Activated T-helper 2 cell treated with anti-CD3 and anti-CD28 coated beads, Interferon-gamma antibody, Interleukin-2, Interleukin-4, amounts not matched to agents 10 μg/mL and 5 μg/mL and 100 μg/mL, durations not matched to agents 14 hours and 24 hours and 36 hours (primary cell): ENCODE measurements around the gene URGCP. TPM values are rescaled to one million over a fixed set of nuclear protein-coding genes. Genes with fewer than 3 reads are reported as not detected.

Experiments used
- DNase-seq: peaks from one replicate; pipeline ENCODE4 v3.0.0; 2021; ENCODE audit warnings: low spot score
- H3K27ac Mint-ChIP-seq: one replicate; pipeline ENCODE4 v1.8.0; 2021; ENCODE audit warnings: mixed read lengths
- H3K27me3 Mint-ChIP-seq: one replicate; pipeline ENCODE4 v1.8.0; 2021; ENCODE audit warnings: low read depth, mixed read lengths
- H3K36me3 Mint-ChIP-seq: one replicate; pipeline ENCODE4 v1.8.0; 2021; ENCODE audit warnings: low read depth, mixed read lengths
- H3K4me1 Mint-ChIP-seq: one replicate; pipeline ENCODE4 v1.8.0; 2021; ENCODE audit warnings: low read depth, mixed read lengths
- H3K4me3 Mint-ChIP-seq: one replicate; pipeline ENCODE4 v1.8.0; 2021; ENCODE audit warnings: low read depth, mild to moderate bottlenecking, moderate library complexity, mixed read lengths
- H3K9me3 Mint-ChIP-seq: one replicate; pipeline ENCODE4 v1.8.0; 2021; ENCODE audit warnings: mixed read lengths
- intact Hi-C: fragments of 100-400 bp; cut with micrococcal nuclease; formaldehyde crosslinking; loops from one replicate; pipeline ENCODE4 v1.15.1; 2023
- total RNA-seq: library from RNA; stranded (reverse); gene quantifications from 2 replicates; pipeline ENCODE4 v1.2.3, GENCODE V29; 2022

Gene URGCP
- total RNA-seq, 1 donor from 2014 or later = 23.7 TPM

DNA sequence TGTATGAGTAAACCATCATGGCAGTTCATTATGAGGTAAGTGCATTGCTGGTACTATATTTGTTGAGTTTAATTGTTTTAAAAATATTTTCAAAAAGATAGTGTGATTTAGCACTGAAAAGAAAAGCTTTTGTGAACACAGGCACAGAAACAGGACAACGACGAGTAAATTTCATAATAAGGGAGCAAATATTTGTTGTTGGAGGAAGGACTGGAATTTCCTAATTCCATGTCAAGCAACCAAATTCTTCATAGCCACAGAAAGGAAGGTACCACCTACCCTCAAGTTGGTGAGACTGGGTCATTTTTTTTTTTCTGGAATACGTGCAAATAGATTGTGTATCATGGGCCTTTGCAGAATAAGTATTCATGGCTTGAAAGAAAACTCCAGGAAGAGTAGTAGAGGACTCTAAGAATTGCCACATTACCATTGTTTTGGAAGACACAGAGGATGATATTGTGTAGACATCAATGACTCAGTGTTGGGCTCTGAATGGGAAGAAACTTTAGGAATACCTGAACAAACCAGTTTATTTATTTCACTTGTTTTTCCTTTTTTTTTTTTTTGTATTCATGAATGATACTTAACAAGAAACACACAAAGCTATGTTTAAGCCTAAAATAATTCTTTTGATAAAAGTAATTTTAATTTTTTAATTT, 27.6 kb upstream of the URGCP start:
- no peak for DNase-seq
- intact Hi-C loops = no loop called here
- no peak overlapping the region for H3K4me3 Mint-ChIP-seq
- no peaks in the 10 kb centered on the region for H3K36me3 Mint-ChIP-seq
- H3K27ac Mint-ChIP-seq = no peak overlapping the region
- H3K4me1 Mint-ChIP-seq = peaks cover 2% of the 10 kb centered on the region
- H3K27me3 Mint-ChIP-seq = no peaks in the 10 kb centered on the region
- H3K9me3 Mint-ChIP-seq = no peaks in the 10 kb centered on the region

DNA sequence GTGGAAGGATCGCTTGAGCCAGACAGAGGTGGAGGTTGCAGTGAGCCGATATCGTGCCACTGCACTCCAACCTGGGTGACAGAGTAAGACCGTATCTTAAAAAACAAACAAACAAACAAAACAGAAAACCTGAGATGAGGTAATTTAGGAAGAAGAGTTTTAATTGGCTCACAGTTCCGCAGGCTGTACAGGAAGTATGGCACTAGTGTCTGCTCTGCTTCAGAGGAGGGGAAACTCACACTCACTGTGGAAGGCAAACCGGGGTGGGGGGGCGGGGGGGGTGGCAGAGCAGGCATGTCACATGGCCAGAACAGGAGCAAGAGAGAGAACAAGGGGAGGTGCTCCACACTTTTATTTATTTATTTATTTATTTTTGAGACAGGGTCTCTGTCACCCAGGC, 24.9 kb upstream of the URGCP start:
- Mint-ChIP-seq H3K9me3 (no peaks in the 10 kb centered on the region), H3K36me3 (no peaks in the 10 kb centered on the region), H3K4me3 (no peak overlapping the region), H3K27ac (no peak overlapping the region), H3K27me3 (no peaks in the 10 kb centered on the region), H3K4me1 (peaks cover 15% of the 10 kb centered on the region)
- no peak for DNase-seq
- intact Hi-C loops = no loop called here

DNA sequence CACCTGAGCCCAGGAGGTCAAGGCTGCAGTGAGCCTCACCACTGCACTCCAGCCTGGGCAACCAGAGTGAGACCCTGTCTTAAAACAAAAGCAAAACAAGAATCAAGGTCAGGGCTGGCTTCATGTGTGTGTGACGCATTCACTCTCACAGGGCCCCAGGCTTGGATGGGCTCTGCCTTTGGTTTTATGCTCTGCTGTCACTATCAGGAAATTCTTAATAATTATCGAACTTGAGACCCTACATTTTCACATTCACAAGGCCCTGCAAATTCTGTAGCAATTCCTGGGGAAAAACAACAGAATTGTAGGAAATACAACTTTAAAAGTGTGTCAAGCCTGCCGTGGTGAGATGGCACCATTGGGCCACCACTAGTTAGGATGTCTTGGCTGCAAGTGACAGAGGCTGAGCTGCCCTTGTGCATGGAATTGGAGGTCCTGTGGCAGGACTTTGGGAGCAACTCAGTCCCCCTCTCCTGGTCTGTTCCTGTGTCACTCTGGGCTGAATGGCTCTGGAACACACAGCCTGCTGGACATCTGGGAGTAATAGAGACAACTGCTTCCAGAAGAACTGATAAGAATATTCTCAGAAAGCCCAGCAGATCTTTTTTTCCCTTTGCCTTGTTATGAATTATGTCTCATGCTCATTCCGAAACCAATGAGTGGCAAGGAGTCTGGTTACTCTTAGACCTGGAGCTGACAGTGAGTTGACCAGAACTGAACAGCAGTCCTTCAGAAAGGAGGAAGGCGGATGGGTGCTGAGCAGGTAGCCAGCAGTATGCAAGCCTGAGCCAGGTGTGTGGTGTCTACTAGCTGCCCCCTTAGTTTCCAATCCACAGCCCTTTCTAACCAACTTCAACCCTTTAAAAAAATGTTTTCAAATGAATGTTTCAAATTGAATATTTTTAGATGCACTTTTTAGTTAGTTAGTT, 23.4 kb upstream of the URGCP start:
- intact Hi-C loops = loop anchor here (5.0 kb wide), 1 partner anchor 57 kb away; no protein-coding TSS in a partner anchor
- Mint-ChIP-seq H3K9me3 (no peaks in the 10 kb centered on the region), H3K27me3 (no peaks in the 10 kb centered on the region), H3K4me1 (peaks cover 21% of the 10 kb centered on the region), H3K4me3 (no peak overlapping the region), H3K27ac (no peak overlapping the region), H3K36me3 (peaks cover 4% of the 10 kb centered on the region)
- no peak for DNase-seq

DNA sequence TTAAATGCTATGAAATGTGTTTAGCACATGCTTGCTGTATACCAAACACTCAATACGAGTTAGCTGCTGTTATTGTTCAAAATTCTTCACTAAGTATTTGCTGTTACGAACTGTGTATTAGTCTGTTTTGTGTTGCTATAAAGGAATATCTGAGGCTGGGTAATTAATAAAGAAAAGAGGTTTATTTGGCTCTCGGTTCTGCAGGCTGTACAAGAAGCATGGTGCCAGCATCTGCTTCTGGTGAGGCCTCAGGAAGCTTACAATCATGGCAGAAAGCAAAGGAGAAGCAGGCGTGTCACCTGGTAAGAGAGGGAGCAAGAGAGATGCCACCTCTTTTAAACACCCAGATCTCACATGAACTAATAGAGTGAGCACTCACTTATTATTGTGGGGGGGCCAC, 21.4 kb upstream of the URGCP start:
- Mint-ChIP-seq H3K27ac (no peak overlapping the region), H3K36me3 (peaks cover 7% of the 10 kb centered on the region), H3K4me1 (peaks cover 24% of the 10 kb centered on the region), H3K9me3 (no peaks in the 10 kb centered on the region), H3K27me3 (no peaks in the 10 kb centered on the region), H3K4me3 (peak overlapping the region; percentile 70)
- intact Hi-C loops = loop anchor here (5.0 kb wide), 1 partner anchor 56 kb away; no protein-coding TSS in a partner anchor
- DNase-seq = no peak

DNA sequence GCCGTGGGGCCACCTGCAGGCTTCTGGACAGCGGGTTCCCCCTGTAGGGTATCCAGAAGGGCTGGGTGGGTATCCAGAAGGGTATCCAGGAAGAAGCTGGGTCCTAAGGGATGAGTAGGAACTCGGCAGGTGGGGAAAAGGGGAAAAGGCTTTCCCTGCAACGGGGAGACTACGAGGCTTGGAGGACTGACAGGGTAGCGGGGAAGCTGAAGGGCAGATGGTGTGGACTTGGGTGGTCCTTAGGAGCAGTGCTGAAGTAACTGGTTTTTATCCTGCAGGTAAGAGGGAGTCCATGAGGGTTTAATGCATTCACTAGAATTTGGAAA, 20.4 kb upstream of the URGCP start:
- H3K9me3 Mint-ChIP-seq = no peaks in the 10 kb centered on the region
- H3K4me3 Mint-ChIP-seq = peak overlapping the region; percentile 92
- H3K4me1 Mint-ChIP-seq = peaks cover 24% of the 10 kb centered on the region
- intact Hi-C loops = loop anchor here (1.0 to 5.0 kb wide), 2 partner anchors 20 to 54 kb away; partner anchors contain the start of gene URGCP
- H3K36me3 Mint-ChIP-seq = peaks cover 7% of the 10 kb centered on the region
- no peaks in the 10 kb centered on the region for H3K27me3 Mint-ChIP-seq
- DNase-seq = no peak
- peak overlapping the region; percentile 91 for H3K27ac Mint-ChIP-seq

DNA sequence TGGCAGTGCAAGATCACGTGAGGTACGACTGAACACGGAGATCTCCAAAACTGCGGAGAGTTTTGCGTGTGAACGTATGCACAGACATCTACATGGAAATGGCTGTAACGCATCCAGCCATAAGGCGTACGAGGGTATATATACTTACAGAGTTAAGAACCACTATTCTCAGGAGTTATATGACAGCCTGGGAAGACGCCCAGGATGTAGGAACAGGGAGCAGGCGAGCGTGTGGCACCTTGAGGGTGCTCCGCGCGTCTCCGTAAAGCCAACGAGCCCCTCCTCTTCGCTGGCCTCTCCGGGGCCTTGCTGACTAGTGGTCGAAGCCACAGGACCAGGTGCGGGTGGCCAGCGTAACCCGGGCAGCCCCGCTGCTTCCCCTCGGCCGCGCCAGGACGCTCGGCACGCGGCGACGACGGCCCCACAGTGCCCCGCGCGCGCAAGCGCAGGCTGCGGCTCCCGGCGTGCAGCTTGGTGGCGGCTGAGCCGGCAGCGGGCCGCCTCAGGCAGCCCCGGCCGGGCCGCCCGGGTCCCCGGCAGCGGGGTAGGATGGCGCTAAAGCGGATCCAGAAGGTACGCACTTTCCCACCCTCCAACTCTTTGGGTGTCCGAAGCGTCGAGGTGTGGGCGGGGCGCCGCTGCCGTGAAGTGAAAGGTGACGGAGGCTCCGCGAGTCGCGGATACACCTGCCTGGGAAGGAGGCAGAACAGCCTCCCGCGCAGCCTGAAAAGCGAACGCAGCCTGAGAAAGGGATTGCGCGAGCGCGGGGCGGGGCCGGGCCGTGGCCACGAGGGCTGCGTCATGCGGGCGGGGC, 19.8 kb upstream of the URGCP start, which contains the start of gene UBE2D4:
TSS of gene UBE2D4 (plus strand) at position 453 of the 814 bp plus-strand sequence. CDS start at position 550, 97 bp downstream.
- no peaks in the 10 kb centered on the region for H3K27me3 Mint-ChIP-seq
- H3K36me3 Mint-ChIP-seq = peaks cover 7% of the 10 kb centered on the region
- peaks cover 23% of the 10 kb centered on the region for H3K4me1 Mint-ChIP-seq
- peak; percentile 86 for DNase-seq
- peak within 1 kb of the TSS; percentile 91 for H3K27ac Mint-ChIP-seq
- peak within 1 kb of the TSS; percentile 92 for H3K4me3 Mint-ChIP-seq
- intact Hi-C loops = loop anchor here (1.0 to 5.0 kb wide), 2 partner anchors 20 to 54 kb away; partner anchors contain the start of gene URGCP
- no peaks in the 10 kb centered on the region for H3K9me3 Mint-ChIP-seq

DNA sequence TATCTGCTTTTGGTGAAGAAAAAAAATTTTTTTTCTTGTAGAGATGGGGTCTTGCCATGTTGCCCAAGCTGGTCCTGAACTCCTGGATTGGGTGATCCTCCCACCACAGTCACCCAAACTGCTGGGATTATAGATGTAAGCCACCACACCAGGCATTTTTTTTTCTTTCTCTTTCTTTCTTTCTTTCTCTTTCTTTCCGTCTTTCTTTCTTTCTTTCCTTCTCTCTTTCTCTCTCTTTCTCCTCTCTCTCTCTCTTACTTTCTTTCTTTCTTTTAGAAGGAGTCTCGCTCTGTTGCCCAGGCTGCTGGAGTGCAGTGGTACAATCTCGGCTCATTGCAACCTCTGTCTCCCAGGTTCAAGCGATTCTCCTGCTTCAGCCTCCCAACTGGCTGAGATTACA, 16.3 kb upstream of the URGCP start:
- Mint-ChIP-seq H3K36me3 (peaks cover 11% of the 10 kb centered on the region), H3K4me1 (peaks cover 18% of the 10 kb centered on the region), H3K4me3 (no peak overlapping the region), H3K27ac (no peak overlapping the region), H3K27me3 (no peaks in the 10 kb centered on the region), H3K9me3 (no peaks in the 10 kb centered on the region)
- intact Hi-C loops = no loop called here
- DNase-seq = no peak

DNA sequence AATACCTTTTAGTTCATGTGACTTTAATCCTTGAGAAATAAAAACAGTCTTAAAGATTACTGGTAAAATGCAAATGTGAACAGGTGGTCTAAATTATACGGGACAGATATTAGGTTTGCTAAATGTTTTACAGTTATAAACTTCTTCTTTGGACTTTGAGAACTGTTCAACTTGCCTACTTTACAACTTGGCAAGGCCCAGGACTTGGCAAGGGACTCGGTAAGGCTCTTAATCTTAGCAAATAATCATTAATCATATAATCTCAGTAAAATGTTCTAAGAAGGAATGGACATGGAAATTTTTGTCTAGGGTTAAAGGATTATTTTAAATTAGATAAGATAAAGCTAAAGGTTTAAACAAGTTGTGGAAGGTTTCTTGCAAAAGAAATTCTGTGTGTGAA, 15.0 kb upstream of the URGCP start:
- peaks cover 9% of the 10 kb centered on the region for H3K4me1 Mint-ChIP-seq
- no peaks in the 10 kb centered on the region for H3K27me3 Mint-ChIP-seq
- H3K36me3 Mint-ChIP-seq = peaks cover 11% of the 10 kb centered on the region
- no peaks in the 10 kb centered on the region for H3K9me3 Mint-ChIP-seq
- H3K4me3 Mint-ChIP-seq = no peak overlapping the region
- no peak overlapping the region for H3K27ac Mint-ChIP-seq
- DNase-seq = no peak
- intact Hi-C loops = no loop called here

DNA sequence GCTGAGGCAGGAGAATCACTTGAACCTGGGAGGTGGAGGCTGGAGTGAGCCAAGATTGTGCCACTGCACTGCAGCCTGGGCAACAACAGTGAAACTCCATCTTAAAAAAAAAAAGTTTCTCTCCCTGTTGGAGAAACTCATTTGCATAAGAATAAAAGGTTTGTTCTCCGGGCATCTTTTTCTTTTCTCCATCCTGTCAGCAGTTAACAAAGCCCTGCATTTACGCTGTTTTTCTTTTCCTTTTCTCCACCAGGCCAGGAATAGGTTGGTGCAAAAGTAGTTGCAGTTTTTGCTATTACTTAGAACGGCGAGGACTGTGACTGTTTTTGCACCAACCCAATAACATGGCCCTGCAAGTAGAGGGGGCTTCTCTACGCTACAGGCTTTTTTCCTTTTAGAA, 9.5 kb upstream of the URGCP start:
- intact Hi-C loops = no loop called here
- H3K27ac Mint-ChIP-seq = no peak overlapping the region
- H3K4me3 Mint-ChIP-seq = no peak overlapping the region
- DNase-seq = no peak
- H3K27me3 Mint-ChIP-seq = no peaks in the 10 kb centered on the region
- no peaks in the 10 kb centered on the region for H3K4me1 Mint-ChIP-seq
- no peaks in the 10 kb centered on the region for H3K9me3 Mint-ChIP-seq
- H3K36me3 Mint-ChIP-seq = peaks cover 4% of the 10 kb centered on the region

DNA sequence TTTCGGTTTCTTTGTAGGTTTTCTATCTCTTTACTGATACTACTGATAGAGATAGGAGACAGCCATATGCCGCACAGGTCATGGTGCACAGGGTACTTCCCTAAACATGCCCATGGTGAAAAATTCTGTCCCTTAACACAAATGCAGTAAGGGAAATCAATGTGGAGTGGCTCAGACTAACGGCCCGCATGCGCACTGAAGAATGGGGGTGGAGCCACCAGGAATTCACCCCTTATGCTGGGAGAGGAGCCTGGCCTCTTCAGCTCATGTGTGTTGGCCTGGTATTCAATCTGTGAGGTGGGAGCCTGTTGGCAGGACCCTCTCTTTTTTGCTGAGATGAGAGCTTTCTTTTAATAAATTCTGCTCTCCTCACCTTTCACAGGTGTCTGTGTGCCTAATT, 8.4 kb upstream of the URGCP start:
- Mint-ChIP-seq H3K9me3 (no peaks in the 10 kb centered on the region), H3K4me1 (no peaks in the 10 kb centered on the region), H3K27ac (no peak overlapping the region), H3K27me3 (no peaks in the 10 kb centered on the region), H3K36me3 (peaks cover 4% of the 10 kb centered on the region), H3K4me3 (no peak overlapping the region)
- DNase-seq = no peak
- intact Hi-C loops = no loop called here

DNA sequence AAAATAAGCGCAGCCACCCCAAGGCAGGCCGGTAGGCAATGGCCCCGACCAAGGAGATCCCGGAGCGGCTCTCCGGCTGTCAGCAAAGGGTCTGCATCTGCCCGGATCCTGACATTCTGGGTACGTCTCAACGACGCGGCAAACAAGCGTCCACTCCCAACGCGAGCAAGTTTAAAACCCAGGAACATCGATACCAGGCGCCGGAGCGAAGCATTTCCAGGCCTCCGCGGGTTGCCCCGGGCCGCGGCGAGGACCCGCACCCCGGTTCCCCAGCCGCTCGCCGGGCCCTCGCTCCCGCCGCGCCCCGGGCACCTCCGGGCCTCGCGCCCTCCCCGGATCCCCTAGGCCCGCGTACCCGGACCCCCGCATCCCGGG, 453 bp downstream of the URGCP start:
- H3K36me3 Mint-ChIP-seq = no peaks in the 10 kb centered on the region
- H3K4me1 Mint-ChIP-seq = peaks cover 22% of the 10 kb centered on the region
- intact Hi-C loops = loop anchor here (1.0 kb wide), 1 partner anchor 20 kb away; the partner anchor contains the start of gene UBE2D4
- peak overlapping the region; percentile 92 for H3K27ac Mint-ChIP-seq
- DNase-seq = peak; percentile 18
- H3K9me3 Mint-ChIP-seq = no peaks in the 10 kb centered on the region
- H3K27me3 Mint-ChIP-seq = no peaks in the 10 kb centered on the region
- H3K4me3 Mint-ChIP-seq = peak overlapping the region; percentile 94

DNA sequence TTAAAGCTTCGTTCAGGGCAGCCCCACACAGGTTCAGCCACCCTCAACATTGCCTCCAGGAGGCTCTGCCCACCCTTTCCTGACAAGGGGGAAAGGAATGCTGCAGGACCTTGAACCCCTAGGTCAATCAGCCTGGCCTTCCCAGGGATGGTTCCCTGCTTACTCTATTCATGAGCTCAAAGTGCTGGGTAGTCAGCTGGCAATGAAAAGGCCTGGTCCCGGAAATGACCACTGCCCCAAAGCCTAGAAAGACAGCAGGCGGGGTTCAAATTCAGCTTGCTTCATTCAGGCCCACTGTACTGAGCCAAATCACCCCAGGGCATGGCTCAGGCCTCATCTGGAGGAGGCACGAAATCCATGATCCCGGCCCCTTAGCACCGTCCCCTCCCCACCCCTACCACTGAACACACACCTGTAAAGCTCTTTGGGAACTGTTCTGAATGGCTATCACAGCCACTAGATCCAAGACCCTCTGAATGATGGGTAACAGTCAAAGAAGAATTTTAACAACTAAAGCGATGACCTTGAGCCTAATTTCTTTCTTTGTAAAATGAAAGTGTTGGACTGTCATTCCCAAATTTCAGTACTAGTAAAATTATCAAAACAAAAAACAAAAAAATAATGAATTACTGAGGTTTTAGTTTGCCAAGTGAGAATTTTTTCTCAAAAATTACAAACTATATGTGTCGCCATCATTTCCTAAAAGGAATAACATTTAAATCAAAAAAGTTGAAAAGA, 1.0 kb downstream of the URGCP start:
- peak overlapping the region; percentile 94 for H3K4me3 Mint-ChIP-seq
- H3K27ac Mint-ChIP-seq = peak overlapping the region; percentile 92
- H3K27me3 Mint-ChIP-seq = no peaks in the 10 kb centered on the region
- H3K4me1 Mint-ChIP-seq = peaks cover 22% of the 10 kb centered on the region
- intact Hi-C loops = no loop called here
- H3K36me3 Mint-ChIP-seq = no peaks in the 10 kb centered on the region
- DNase-seq = no peak
- no peaks in the 10 kb centered on the region for H3K9me3 Mint-ChIP-seq
